Panc1 (cell line): ENCODE results near the gene SFTPD. TPM values are rescaled to one million over a fixed set of nuclear protein-coding genes. Genes with fewer than 3 reads are reported as not detected.

Experiments used
- ATAC-seq: fragments of 200-7000 bp; cut with Tn5 transposase; 2 replicates; pipeline ENCODE4 v1.9.1; 2020; ENCODE audit warnings: mild to moderate bottlenecking, moderate library complexity
- BruUV-seq: library from RNA; stranded (reverse); fragments of 400-500 nt; replicated peaks from 2 replicates; lab custom pipeline; 2021; lab: Mats Ljungman, UMichigan
- CTCF ChIA-PET: fragments of 300-600 bp; sonication (Branson Sonifier 250); formaldehyde crosslinking; loops from one replicate; lab custom pipeline; 2022; ENCODE audit warnings: antibody characterized with exemption; lab: Charles Lee
- POLR2A ChIA-PET: fragments of 300-600 bp; sonication (Branson Sonifier 250); formaldehyde crosslinking; loops from one replicate; lab custom pipeline; 2022; ENCODE audit warnings: antibody characterized with exemption; lab: Charles Lee
- DNase-seq: peaks from one replicate; pipeline ENCODE4 v3.0.0-alpha.2; 2010; ENCODE audit warnings: low read depth, low spot score
- H3K27ac ChIP-seq: 2 replicates; pipeline ENCODE4 v1.5.1; 2011; ENCODE audit warnings: mild to moderate bottlenecking, low read length, inconsistent platforms
- H3K27me3 ChIP-seq: fragments of 200-500 bp; sonication (Bioruptor generic); 2 replicates; pipeline ENCODE4 v1.6.0; 2014; ENCODE audit warnings: low read length, inconsistent platforms; ENCODE audit not compliant: control insufficient read depth, insufficient read depth
- H3K36me3 ChIP-seq: fragments of 200-500 bp; sonication (Bioruptor generic); 2 replicates; pipeline ENCODE4 v1.5.1; 2014; ENCODE audit warnings: inconsistent platforms, mild to moderate bottlenecking, low read length, moderate library complexity; ENCODE audit not compliant: control insufficient read depth, insufficient read depth
- H3K4me1 ChIP-seq: 2 replicates; pipeline ENCODE4 v1.5.1; 2011; ENCODE audit warnings: inconsistent platforms, mild to moderate bottlenecking, low read length, moderate library complexity; ENCODE audit not compliant: control insufficient read depth, insufficient read depth
- H3K4me3 ChIP-seq, 2 experiments: 2 replicates each; pipeline ENCODE4 v1.5.1; 2011 to 2012; ENCODE audit warnings: low read depth in 2 of 2, low read length in 2 of 2, mild to moderate bottlenecking in 2 of 2, inconsistent platforms in 1 of 2, moderate library complexity in 1 of 2
- H3K9me3 ChIP-seq: fragments of 200-500 bp; sonication (Bioruptor generic); 2 replicates; pipeline ENCODE4 v1.5.1; 2014; ENCODE audit warnings: low read depth, mild to moderate bottlenecking, inconsistent platforms, low read length, moderate library complexity; ENCODE audit not compliant: control insufficient read depth, insufficient read depth
- POLR2AphosphoS5 ChIP-seq: IDR thresholded peaks from 2 replicates; pipeline ENCODE4 v1.6.1; 2012; ENCODE audit warnings: mild to moderate bottlenecking, low read depth, low read length, moderate library complexity
- SIN3A ChIP-seq: IDR thresholded peaks from 2 replicates; pipeline ENCODE4 v1.6.1; 2012; ENCODE audit warnings: low read depth, mild to moderate bottlenecking, low read length, moderate library complexity, borderline replicate concordance; ENCODE audit not compliant: insufficient read depth
- TCF7L2 ChIP-seq: IDR thresholded peaks from 2 replicates; pipeline ENCODE4 v1.6.1; 2011; ENCODE audit warnings: mild to moderate bottlenecking, low read depth, low read length, inconsistent platforms
- in situ Hi-C: cut with HindIII; loops from 2 replicates; pipeline ENCODE4 v1.10.0; 2016; ENCODE audit warnings: low sequenced_read_pairs, low pct_unique_long_range_greater_than_20kb
- intact Hi-C: fragments of 100-400 bp; cut with micrococcal nuclease; formaldehyde crosslinking; loops from one replicate; pipeline ENCODE4 v1.10.0; 2022; ENCODE audit not compliant: unreplicated experiment
- total RNA-seq: library from RNA; stranded (reverse); gene quantifications from one replicate; pipeline ENCODE4 v1.2.1, GENCODE V29; 2021; ENCODE audit not compliant: unreplicated experiment
- TF ChIP-seq, protein P1 (sequence below): fragments of 450-650 bp; IDR thresholded peaks from 2 replicates; pipeline ENCODE4 v1.5.1; 2017; ENCODE audit warnings: mild to moderate bottlenecking
- TF ChIP-seq, protein P2 (sequence below), 2 experiments: IDR thresholded peaks; 2 replicates each; pipeline ENCODE4 v1.6.1; 2011 to 2012; ENCODE audit warnings: low read depth in 2 of 2, control low read depth in 1 of 2, low read length in 1 of 2, mild to moderate bottlenecking in 1 of 2, moderate library complexity in 1 of 2; ENCODE audit not compliant: insufficient read depth in 1 of 2

SFTPD gene
- total RNA-seq, 1 experiment from 2014 or later: 0.36 TPM

- ChIA-PET CTCF (no interaction called here), POLR2A (no interaction called here)
- no peaks in the 10 kb centered on the region for H3K4me1 ChIP-seq
- TF ChIP-seq TCF7L2 (no peak), SIN3A (no peak), POLR2AphosphoS5 (no peak)
- TF ChIP-seq, protein P1, sequence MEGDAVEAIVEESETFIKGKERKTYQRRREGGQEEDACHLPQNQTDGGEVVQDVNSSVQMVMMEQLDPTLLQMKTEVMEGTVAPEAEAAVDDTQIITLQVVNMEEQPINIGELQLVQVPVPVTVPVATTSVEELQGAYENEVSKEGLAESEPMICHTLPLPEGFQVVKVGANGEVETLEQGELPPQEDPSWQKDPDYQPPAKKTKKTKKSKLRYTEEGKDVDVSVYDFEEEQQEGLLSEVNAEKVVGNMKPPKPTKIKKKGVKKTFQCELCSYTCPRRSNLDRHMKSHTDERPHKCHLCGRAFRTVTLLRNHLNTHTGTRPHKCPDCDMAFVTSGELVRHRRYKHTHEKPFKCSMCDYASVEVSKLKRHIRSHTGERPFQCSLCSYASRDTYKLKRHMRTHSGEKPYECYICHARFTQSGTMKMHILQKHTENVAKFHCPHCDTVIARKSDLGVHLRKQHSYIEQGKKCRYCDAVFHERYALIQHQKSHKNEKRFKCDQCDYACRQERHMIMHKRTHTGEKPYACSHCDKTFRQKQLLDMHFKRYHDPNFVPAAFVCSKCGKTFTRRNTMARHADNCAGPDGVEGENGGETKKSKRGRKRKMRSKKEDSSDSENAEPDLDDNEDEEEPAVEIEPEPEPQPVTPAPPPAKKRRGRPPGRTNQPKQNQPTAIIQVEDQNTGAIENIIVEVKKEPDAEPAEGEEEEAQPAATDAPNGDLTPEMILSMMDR: no peak
- TF ChIP-seq, protein P2, sequence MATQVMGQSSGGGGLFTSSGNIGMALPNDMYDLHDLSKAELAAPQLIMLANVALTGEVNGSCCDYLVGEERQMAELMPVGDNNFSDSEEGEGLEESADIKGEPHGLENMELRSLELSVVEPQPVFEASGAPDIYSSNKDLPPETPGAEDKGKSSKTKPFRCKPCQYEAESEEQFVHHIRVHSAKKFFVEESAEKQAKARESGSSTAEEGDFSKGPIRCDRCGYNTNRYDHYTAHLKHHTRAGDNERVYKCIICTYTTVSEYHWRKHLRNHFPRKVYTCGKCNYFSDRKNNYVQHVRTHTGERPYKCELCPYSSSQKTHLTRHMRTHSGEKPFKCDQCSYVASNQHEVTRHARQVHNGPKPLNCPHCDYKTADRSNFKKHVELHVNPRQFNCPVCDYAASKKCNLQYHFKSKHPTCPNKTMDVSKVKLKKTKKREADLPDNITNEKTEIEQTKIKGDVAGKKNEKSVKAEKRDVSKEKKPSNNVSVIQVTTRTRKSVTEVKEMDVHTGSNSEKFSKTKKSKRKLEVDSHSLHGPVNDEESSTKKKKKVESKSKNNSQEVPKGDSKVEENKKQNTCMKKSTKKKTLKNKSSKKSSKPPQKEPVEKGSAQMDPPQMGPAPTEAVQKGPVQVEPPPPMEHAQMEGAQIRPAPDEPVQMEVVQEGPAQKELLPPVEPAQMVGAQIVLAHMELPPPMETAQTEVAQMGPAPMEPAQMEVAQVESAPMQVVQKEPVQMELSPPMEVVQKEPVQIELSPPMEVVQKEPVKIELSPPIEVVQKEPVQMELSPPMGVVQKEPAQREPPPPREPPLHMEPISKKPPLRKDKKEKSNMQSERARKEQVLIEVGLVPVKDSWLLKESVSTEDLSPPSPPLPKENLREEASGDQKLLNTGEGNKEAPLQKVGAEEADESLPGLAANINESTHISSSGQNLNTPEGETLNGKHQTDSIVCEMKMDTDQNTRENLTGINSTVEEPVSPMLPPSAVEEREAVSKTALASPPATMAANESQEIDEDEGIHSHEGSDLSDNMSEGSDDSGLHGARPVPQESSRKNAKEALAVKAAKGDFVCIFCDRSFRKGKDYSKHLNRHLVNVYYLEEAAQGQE (IDR thresholded peaks at IDR 0.05; ENCODE audit: insufficient read depth in 1 of 2, low read depth in 2 of 2, low read length in 1 of 2): no peak
- intact Hi-C loops (no loop called here), in situ Hi-C loops (no loop called here)
- H3K4me3 ChIP-seq: no peak overlapping the region
- H3K27me3 ChIP-seq: peaks cover 11% of the 10 kb centered on the region
- no peaks in the 10 kb centered on the region; the same call in 1 of the 2 replicates for H3K36me3 ChIP-seq
- no peak for DNase-seq
- BruUV-seq: no TSS peak
- ATAC-seq: no peak
- H3K9me3 ChIP-seq: peaks cover 4% of the 10 kb centered on the region; the same call in 1 of the 2 replicates
- H3K27ac ChIP-seq: no peak overlapping the region
Measured at GRCh38 chr10:79985481-79986072, 36.7 kb upstream of the SFTPD start.

DNA sequence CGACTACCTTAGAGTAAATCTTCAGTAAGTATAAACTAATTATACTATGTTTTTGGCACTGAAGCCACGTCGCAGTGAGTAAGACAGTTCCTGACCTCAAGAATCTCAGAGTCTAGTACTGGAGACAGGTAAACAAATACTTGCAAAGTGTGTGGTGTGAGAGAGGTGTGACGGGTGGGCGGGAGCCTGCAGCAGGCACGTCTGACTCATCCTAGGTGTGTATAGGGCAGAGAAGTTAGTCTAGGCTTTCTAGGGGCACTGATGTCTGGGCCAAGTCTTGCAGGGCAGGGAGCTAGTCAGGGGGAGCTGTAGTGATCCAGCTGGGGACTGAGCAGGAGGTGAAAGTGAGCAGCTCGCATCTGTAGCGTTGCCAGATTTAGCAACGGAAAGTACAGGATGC lies 35.9 kb upstream of the SFTPD start:
- ChIA-PET POLR2A (no interaction called here), CTCF (no interaction called here)
- ATAC-seq (no peak), DNase-seq (no peak)
- no peak overlapping the region for H3K4me3 ChIP-seq
- H3K9me3 ChIP-seq: no peaks in the 10 kb centered on the region
- no peaks in the 10 kb centered on the region; the same call in 1 of the 2 replicates for H3K36me3 ChIP-seq
- no peak overlapping the region for H3K27ac ChIP-seq
- H3K27me3 ChIP-seq: peaks cover 18% of the 10 kb centered on the region
- H3K4me1 ChIP-seq: no peaks in the 10 kb centered on the region
- BruUV-seq: no TSS peak
- TF ChIP-seq TCF7L2: no peak
- TF ChIP-seq, protein P2 (IDR thresholded peaks at IDR 0.05; ENCODE audit: insufficient read depth in 1 of 2, low read depth in 2 of 2, low read length in 1 of 2): no peak
- TF ChIP-seq, protein P1: no peak
- TF ChIP-seq POLR2AphosphoS5: no peak
- no peak for TF ChIP-seq SIN3A
- in situ Hi-C loops: no loop called here
- intact Hi-C loops: no loop called here
